ENCODE data around the gene C1QTNF4.
"Not testable (repeated sequence)": the region's sequence is repeated elsewhere in the genome, so short reads cannot be mapped to it uniquely, and the experiment has no call there.

Gene C1QTNF4

GRCh38 chr11:47564933-47565339 lies 29.3 kb downstream of the C1QTNF4 start:
- no peak for DNase-seq

- not testable (repeated sequence) for DNase-seq
Measured at GRCh38 chr11:47564366-47564765, 29.8 kb downstream of the C1QTNF4 start.

DNA sequence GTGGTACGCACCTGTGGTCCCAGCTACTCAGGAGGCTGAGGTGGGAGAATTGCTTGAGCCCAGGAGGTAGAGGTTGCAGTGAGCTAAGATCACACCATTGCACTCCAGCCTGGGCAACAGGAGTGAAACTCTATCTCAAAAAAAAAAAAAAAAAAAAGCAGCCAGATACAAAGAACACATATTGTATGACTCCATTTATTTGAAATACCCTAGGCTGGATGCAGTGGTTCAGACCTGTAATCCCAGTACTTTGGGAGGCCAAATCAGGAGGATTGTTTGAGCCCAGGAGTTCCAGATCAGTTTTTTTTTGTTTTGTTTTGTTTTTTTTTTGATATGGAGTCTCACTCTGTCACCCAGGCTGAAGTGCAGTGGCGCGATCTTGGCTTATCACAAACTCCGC lies 31.8 kb downstream of the C1QTNF4 start:
- DNase-seq: not testable (repeated sequence)

- DNase-seq: no peak
Measured at GRCh38 chr11:47560426-47560825, 33.8 kb downstream of the C1QTNF4 start.

DNA sequence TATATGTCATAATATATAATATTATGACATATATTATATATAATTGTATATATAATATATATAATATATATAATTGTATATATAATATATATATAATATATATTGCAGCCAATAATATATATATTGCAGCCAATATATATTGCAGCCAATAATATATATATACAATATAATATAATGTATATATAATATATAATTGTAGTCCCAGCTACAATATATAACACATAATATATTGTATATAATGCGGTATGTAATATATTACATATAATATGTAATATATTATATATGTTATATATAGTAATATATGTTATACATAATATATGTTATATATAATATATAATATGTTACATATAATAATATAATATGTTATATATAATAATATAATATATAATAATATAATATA lies 35.5 kb downstream of the C1QTNF4 start:
- DNase-seq: no peak

DNA sequence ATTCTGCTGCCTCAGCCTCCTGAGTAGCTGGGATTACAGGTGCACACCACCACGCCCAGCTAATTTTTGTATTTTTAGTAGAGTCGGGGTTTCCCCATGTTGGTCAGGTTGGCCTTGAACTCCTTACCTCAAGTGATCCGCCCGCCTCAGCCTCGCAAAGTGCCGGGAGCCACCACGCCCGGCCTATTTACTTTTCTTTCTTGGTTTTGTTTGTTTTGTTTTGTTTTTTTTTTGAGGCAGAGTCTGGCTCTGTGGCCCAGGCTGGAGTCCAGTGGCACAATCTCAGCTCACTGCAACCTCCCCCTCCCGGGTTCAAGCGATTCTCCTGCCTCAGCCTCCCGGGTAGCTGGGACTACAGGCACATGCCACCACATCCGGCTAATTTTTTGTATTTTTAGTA lies 37.2 kb downstream of the C1QTNF4 start:
- DNase-seq: not testable (repeated sequence)

DNA sequence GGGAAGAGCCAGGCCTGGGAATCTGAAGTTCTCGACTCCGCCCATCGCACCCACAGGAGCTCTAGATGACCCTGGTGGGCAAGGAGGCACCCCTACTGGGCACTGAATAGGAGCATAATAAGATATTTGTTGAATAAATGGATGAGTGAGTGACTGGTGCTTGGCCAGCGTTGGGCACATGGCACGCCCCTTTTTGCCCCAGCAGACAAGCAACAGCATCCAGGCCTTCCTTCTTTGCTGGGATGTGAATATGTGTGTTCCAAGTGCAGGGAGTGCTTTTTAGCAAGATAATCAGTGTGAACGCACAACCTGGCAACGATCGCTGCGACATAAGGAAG lies 40.8 kb downstream of the C1QTNF4 start:
- DNase-seq: no peak

- DNase-seq: peak; percentile 77
Measured at GRCh38 chr11:47552566-47553405, 41.4 kb downstream of the C1QTNF4 start, which contains the start of gene CELF1. Gene CELF1 (minus strand): TSS chr11:47553132. CDS start chr11:47499523, 53,609 bp downstream.

DNA sequence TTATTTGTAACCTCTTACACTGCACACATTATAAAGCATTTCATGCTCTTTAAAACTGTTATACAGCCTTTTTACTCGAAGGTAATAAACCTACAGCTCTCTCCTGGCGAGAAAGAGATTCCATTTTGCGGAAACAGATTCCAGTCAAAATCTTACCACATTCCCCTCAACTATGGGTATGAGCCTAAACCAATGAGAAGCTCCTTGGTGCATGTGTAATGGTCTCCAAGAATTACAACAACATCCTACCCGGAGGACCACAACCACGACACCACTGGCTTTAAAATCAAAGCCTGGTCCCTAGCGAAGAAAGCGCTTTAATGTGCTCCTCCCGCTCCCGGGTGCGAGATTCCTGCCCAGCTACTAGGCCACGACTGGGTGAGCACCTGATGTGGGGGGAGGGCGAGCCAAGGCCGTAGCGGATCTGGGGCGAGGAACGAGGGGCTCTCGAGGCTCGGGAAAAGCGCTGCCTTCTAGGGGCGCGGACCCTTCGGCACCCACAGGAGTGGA lies 42.1 kb downstream of the C1QTNF4 start:
- DNase-seq: no peak

- no peak for DNase-seq
Measured at GRCh38 chr11:47551086-47551485, 43.1 kb downstream of the C1QTNF4 start.

GRCh38 chr11:47550288-47551047 lies 43.7 kb downstream of the C1QTNF4 start:
- no peak for DNase-seq

DNA sequence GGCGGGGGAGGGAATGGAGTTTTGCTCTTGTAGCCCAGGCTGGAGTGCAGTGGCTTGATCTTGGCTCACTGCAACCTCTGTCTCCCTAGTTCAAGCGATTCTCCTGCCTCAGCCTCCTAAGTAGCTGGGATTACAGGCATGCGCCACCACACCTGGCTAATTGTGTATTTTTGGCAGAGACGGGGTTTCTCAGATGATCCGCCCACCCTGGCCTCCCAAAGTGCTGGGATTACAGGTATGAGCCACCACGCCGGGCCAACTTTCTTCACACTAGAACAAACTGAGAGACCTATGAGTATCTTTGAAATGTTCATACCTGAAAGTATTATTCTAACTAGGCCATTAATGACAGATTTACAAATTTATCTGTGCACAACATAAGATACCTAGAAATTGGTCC lies 47.9 kb downstream of the C1QTNF4 start:
- DNase-seq: not testable (repeated sequence)

GRCh38 chr11:47545298-47545697 lies 48.9 kb downstream of the C1QTNF4 start:
- DNase-seq: no peak

DNA sequence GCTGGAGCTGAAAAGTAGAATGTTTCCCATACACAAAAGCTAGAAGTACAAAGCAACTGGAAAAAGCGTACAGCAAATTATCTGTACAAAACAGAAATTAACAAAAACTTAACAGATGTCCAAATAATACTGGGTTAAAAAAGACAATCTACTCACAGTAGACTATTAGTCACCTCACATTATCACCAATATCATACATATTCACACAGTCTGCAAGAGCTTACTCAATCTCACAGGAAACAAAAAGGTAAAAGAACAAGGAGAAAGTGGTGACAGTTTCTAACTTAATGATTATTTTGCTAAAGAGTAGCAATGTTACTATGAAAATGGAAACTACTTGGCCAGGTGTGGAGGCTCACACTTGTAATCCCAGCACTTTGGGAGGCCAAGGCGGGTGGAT lies 53.1 kb downstream of the C1QTNF4 start:
- DNase-seq: no peak

DNA sequence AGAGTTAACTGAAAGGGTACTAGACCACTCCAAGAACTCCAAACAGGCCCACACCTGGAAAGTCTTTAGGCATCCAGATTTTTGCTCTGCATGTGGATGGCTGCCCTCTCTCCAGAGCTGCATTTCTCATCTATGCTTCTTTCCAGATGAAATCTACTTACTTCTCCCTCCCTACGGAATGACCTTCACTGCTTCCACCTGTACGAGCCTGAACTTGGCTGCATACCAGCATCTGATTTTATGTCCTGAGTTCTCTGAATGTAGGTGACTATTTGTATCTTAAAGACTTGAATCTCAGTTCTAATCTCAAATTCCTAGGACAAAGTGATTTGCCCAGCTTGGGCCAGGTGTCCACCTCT lies 54.6 kb downstream of the C1QTNF4 start:
- no peak for DNase-seq
